Activated B cell treated with CpG ODN at 0.5 μM for 24 hours (primary cell): ENCODE data around the gene ARHGAP33. TPM values are rescaled to one million over a fixed set of nuclear protein-coding genes. Genes with fewer than 3 reads are reported as not detected.

Experiments used
- ATAC-seq: fragments of 200-7000 bp; cut with Tn5 transposase; one replicate; pipeline ENCODE4 v1.10.0; 2021; ENCODE audit warnings: low read depth, mild to moderate bottlenecking, moderate library complexity
- CTCF ChIA-PET: fragments of 350-600 bp; sonication (Branson Sonifier 250); formaldehyde crosslinking; loops from one replicate; lab custom pipeline; 2021; ENCODE audit warnings: antibody characterized with exemption; lab: Charles Lee
- POLR2A ChIA-PET: fragments of 350-600 bp; sonication (Branson Sonifier 250); formaldehyde crosslinking; loops from one replicate; lab custom pipeline; 2021; ENCODE audit warnings: antibody characterized with exemption; lab: Charles Lee
- DNase-seq: peaks from one replicate; pipeline ENCODE4 v3.0.0; 2022
- H3K27ac Mint-ChIP-seq: one replicate; pipeline ENCODE4 v1.8.0; 2020; ENCODE audit warnings: mixed read lengths
- H3K27me3 Mint-ChIP-seq: one replicate; pipeline ENCODE4 v1.8.0; 2021; ENCODE audit warnings: mixed read lengths
- H3K36me3 Mint-ChIP-seq: one replicate; pipeline ENCODE4 v1.8.0; 2021; ENCODE audit warnings: low read depth, mixed read lengths
- H3K4me1 Mint-ChIP-seq: one replicate; pipeline ENCODE4 v1.8.0; 2021; ENCODE audit warnings: mixed read lengths
- H3K4me3 Mint-ChIP-seq: one replicate; pipeline ENCODE4 v1.8.0; 2020; ENCODE audit warnings: mild to moderate bottlenecking, mixed read lengths
- H3K9me3 Mint-ChIP-seq: one replicate; pipeline ENCODE4 v1.8.0; 2020; ENCODE audit warnings: mixed read lengths
- CTCF ChIP-seq: fragments of 200-600 bp; IDR thresholded peaks from one replicate; pipeline ENCODE4 v1.8.0; 2022; ENCODE audit warnings: antibody characterized with exemption, mild to moderate bottlenecking
- intact Hi-C: fragments of 100-400 bp; cut with micrococcal nuclease; formaldehyde crosslinking; loops from one replicate; pipeline ENCODE4 v1.15.1; 2024
- total RNA-seq: library from RNA; stranded (reverse); gene quantifications from 2 replicates; pipeline ENCODE4 v1.2.3, GENCODE V29; 2022

ARHGAP33 gene
- total RNA-seq, 1 donor from 2014 or later = 15.0 TPM

GRCh38 chr19:35729763-35730162 is 45.6 kb upstream of the ARHGAP33 start:
- DNase-seq (no peak), ATAC-seq (no peak)
- H3K27ac Mint-ChIP-seq = no peak overlapping the region
- intact Hi-C loops = no loop called here
- H3K4me3 Mint-ChIP-seq = no peak overlapping the region
- peaks cover 84% of the 10 kb centered on the region for H3K36me3 Mint-ChIP-seq
- POLR2A ChIA-PET = interaction anchor here (1.3 to 1.5 kb wide), 2 partner anchors 10 to 15 kb away, joined by 3 to 6 read pairs; no protein-coding TSS in a partner anchor
- TF ChIP-seq CTCF = no peak
- H3K27me3 Mint-ChIP-seq = no peaks in the 10 kb centered on the region
- CTCF ChIA-PET = no interaction called here
- no peaks in the 10 kb centered on the region for H3K9me3 Mint-ChIP-seq
- peaks cover 7% of the 10 kb centered on the region for H3K4me1 Mint-ChIP-seq

GRCh38 chr19:35730326-35730725 is 45.0 kb upstream of the ARHGAP33 start:
- POLR2A ChIA-PET = interaction anchor here (1.3 to 1.5 kb wide), 2 partner anchors 10 to 14 kb away, joined by 3 to 6 read pairs; no protein-coding TSS in a partner anchor
- H3K27ac Mint-ChIP-seq = no peak overlapping the region
- H3K27me3 Mint-ChIP-seq = no peaks in the 10 kb centered on the region
- H3K4me3 Mint-ChIP-seq = no peak overlapping the region
- DNase-seq (no peak), ATAC-seq (no peak)
- H3K9me3 Mint-ChIP-seq = no peaks in the 10 kb centered on the region
- intact Hi-C loops = no loop called here
- peaks cover 84% of the 10 kb centered on the region for H3K36me3 Mint-ChIP-seq
- H3K4me1 Mint-ChIP-seq = peaks cover 7% of the 10 kb centered on the region
- CTCF ChIA-PET = no interaction called here
- TF ChIP-seq CTCF = no peak

GRCh38 chr19:35731353-35731752 is 44.0 kb upstream of the ARHGAP33 start:
- ChIA-PET POLR2A (interaction anchor here (1.3 to 1.5 kb wide), 2 partner anchors 9 kb away, joined by 5 to 6 read pairs; no protein-coding TSS in a partner anchor), CTCF (no interaction called here)
- no peak for TF ChIP-seq CTCF
- Mint-ChIP-seq H3K4me1 (peaks cover 9% of the 10 kb centered on the region), H3K27ac (peak overlapping the region; percentile 32), H3K4me3 (no peak overlapping the region), H3K9me3 (no peaks in the 10 kb centered on the region), H3K36me3 (peaks cover 84% of the 10 kb centered on the region), H3K27me3 (no peaks in the 10 kb centered on the region)
- intact Hi-C loops = no loop called here
- no peak for DNase-seq
- no peak for ATAC-seq

- H3K9me3 Mint-ChIP-seq = no peaks in the 10 kb centered on the region
- peaks cover 15% of the 10 kb centered on the region for H3K4me1 Mint-ChIP-seq
- no peak for TF ChIP-seq CTCF
- POLR2A ChIA-PET = interaction anchor here (1.5 kb wide), 1 partner anchor 9 kb away, joined by 5 read pairs; no protein-coding TSS in a partner anchor
- no peaks in the 10 kb centered on the region for H3K27me3 Mint-ChIP-seq
- CTCF ChIA-PET = no interaction called here
- intact Hi-C loops = no loop called here
- no peak overlapping the region for H3K4me3 Mint-ChIP-seq
- H3K36me3 Mint-ChIP-seq = peaks cover 84% of the 10 kb centered on the region
- no peak overlapping the region for H3K27ac Mint-ChIP-seq
- ATAC-seq = no peak
- no peak for DNase-seq
Measured at GRCh38 chr19:35731779-35732405, 43.5 kb upstream of the ARHGAP33 start.

- H3K4me3 Mint-ChIP-seq = no peak overlapping the region
- CTCF ChIA-PET = no interaction called here
Measured at GRCh38 chr19:35732540-35733179, 42.7 kb upstream of the ARHGAP33 start.

More at GRCh38 chr19:35732540-35733179, 42.7 kb upstream of the ARHGAP33 start:
- DNase-seq (no peak), ATAC-seq (no peak)
- intact Hi-C loops = no loop called here
- Mint-ChIP-seq H3K4me1 (peaks cover 22% of the 10 kb centered on the region), H3K36me3 (peaks cover 85% of the 10 kb centered on the region), H3K27me3 (no peaks in the 10 kb centered on the region), H3K27ac (no peak overlapping the region), H3K9me3 (no peaks in the 10 kb centered on the region)
- POLR2A ChIA-PET = interaction anchor here (1.5 kb wide), 1 partner anchor 8 kb away, joined by 5 read pairs; no protein-coding TSS in a partner anchor
- TF ChIP-seq CTCF = no peak
